Activated T-cell treated with anti-CD3 and anti-CD28 coated beads, Interleukin-2, amount 50 U/mL, for 48 hours (primary cell): ENCODE results near the gene SDE2.
"Not testable (repeated sequence)": the region's sequence is repeated elsewhere in the genome, so short reads cannot be mapped to it uniquely, and the experiment has no call there.

ENCODE experiments used
- DNase-seq, 2 experiments: peaks; one replicate each; pipeline ENCODE4 v3.0.0-alpha.2; 2020

SDE2 gene

DNA sequence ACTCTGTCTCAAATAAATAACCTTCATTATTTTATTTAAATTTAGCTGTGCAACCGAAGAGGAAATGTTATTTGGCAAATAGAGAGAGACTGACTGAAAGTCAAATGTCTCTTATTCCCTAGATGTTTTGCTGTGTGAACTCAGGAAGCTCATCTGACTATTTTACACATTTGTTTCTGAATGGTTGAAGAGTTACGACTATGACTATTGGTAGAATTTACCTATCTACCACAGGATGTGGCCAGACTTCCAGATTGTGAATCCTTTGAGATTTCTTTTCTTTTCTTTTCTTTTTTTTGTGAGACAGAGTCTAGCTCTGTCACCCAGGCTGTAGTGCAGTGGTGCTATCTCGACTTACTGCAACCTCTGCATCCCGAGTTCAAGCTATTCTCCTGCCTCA, 5.3 kb upstream of the SDE2 start:
- DNase-seq = no peak

DNA sequence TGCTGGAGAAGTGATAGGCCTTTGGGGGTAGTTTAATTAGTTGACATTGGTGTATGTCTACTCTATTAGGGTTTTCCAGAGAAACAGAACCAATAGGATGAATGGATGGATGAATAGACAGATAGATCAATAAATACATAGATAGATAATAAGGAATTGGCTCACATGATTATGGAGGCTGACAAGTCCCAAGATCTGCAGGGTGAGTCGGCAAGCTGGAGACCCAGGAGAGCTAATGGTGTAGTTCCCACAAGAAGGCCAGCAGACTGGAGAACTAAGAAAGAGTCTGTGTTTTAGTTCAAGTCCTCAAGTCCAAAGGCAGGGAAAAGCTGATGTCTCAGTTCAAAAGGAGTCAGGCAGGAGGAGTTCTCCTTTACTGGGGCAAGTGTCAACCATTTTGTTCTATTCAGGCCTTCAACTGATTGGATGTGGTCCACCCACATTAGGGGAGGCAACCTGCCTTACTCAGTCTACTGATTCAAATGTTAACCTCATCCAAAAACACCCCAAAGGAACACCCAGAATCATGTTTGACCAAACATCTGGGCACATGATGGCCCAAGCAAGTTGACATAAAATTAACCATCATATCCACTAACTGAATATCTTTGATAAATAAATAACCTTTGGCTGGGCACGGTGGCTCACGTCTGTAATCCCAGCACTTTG, 4.5 kb upstream of the SDE2 start:
- DNase-seq = no peak

DNA sequence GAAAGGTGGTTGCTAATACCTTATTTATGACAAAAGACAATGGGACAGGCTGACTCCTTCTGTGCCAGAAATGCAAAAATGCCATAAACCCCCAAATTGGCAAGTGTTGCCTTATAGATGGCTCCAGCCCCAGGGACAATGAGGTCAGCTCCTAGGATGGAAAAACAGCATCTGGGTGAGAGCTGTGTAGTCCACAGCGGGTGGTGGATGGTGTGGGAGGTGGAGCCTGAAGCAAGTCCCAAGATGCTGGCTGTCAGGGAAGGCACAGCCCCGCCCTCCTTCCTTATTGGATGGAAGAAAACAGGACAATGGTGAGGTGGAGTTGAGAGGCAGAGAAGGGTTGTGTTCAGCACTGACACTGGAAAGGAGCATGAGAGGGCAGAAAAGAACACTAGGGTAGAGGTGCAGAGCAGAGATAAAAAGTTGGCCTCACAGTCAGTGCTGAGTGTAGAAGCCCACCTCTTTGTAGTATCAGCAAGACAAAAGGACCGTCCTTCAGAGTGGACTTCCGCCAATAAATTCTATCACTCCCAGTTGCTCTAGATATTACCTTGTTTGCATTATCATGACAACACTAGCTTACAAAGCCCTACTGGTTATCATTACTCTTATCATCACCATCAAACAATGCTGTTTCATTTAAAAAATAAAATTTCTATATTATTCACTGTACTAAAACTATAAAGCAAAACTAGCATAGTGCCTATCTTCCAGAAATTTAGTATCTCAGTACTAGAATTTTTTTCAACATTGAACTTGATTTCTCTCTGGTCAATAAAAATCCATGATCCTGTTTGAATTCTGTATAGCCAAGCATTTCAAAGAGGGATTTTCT, 3.7 kb upstream of the SDE2 start:
- peak; percentile 54 to 58 for DNase-seq

GRCh38 chr1:226001963-226002666, 3.0 kb upstream of the SDE2 start:
- peak; percentile 59 to 61 for DNase-seq

GRCh38 chr1:226001088-226001487, 1.9 kb upstream of the SDE2 start:
- DNase-seq = no peak

DNA sequence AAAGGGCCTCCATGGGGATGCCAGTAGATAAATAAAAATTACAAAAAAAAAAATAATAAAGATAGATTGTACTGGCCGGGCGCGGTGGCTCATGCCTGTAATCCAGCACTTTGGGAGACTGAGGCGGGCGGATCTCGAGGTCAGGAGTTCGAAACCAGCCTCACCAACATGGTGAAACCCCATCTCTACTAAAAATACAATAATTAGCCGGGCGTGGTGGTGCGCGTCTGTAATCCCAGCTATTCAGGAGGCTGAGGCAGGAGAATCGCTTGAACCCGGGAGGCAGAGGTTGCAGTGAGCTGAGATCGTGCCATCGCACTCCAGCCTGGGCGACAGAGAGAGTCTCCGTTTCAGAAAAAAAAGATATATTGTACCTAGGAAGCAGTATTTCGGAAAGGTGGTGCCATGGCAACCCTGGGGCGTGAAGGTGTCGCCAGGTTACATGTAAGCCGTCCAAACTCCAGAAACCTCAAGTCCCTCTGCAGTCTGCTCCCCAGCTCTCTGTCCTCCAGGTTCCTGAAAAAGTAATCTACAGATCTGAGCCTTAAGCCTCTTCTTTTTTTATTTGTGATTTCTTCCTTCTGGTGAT, 1.4 kb upstream of the SDE2 start:
- DNase-seq = not testable (repeated sequence)

DNA sequence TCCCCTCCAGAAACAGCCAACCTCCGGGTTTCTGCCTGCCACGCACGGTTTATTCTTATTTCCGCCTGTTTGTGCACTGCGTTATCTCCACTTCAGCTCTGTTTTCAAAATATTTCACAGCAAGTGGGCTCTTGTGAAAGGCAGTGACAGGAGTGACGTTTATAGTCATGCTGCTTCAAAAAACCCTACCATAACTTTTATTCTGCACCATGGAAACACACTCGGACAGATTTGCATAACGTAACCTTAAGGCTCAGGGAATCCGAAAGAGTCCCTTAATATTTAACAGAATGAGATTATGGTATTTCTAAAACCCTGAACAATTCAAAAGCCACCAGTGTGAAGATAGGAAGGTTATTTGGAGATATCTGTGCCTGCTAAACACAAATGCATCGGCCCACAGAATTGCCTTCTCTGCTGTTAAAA, 782 bp upstream of the SDE2 start:
- no peak for DNase-seq

GRCh38 chr1:225998560-225999226, 450 bp downstream of the SDE2 start:
- DNase-seq = no peak

- DNase-seq = no peak
Measured at GRCh38 chr1:225996946-225997545, 2.1 kb downstream of the SDE2 start.

DNA sequence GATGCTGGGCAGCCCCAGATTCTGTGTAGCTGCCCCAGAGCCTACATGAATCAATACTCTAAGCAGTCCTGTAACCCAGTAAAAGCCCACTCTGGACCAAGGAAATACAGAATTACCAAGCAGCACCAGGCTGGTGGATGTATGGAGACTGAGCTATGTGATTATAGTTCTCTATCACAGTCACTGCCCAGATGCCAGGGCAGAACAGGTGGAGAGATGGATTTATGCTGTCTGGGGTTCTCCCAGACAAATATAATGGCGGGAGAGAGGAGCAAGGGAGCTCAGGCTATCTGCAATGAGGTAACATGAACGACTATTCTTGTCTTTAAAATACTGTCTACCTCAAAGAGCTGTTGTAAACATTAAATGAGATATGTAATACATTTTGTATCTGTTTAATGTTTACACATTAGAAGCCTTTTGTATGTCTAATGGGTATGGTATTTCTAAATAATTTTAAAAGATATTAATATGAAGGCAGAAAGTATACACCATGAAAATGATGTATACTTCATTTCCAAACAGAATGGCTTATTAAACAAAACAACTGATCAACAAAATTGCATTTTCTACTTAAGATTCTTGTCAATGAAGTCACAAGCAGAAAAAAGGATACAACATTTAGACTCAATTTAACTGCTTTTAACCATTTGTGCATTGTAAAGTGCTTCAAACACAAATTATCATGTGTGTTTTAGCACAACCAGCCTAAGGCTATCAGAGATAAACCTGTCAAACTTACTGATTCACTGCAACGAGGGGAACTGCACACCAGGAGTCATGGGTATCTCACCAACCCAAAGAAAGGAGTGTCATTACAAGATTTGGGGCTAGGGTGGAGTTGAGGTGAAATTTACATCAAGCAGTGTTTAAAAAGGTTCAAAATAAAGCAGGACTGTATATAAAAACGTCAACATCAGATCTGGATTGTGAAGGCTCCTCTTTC, 3.0 kb downstream of the SDE2 start:
- DNase-seq = no peak

- DNase-seq = no peak
Measured at GRCh38 chr1:225990705-225991464, 8.3 kb downstream of the SDE2 start.

GRCh38 chr1:225987491-225988316, 11.4 kb downstream of the SDE2 start:
- no peak for DNase-seq

DNA sequence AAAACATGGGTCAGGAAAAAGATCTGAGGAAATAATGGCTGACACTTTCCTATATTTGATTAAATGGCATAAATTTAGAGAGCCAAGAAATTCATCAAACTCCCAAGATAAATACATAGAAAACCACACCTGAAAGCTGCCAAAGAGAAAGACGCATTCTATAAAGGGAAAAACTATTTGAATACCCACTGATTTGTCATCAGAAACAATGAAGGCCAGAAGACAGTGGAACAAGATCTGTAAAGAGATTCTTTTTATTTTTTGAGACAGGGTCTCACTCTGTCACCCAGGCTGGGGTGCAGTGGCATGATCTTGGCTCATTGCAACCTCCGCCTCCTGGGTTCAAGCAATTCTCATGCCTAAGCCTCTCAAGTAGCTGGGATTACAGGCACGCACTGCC, 17.4 kb downstream of the SDE2 start:
- DNase-seq = no peak

DNA sequence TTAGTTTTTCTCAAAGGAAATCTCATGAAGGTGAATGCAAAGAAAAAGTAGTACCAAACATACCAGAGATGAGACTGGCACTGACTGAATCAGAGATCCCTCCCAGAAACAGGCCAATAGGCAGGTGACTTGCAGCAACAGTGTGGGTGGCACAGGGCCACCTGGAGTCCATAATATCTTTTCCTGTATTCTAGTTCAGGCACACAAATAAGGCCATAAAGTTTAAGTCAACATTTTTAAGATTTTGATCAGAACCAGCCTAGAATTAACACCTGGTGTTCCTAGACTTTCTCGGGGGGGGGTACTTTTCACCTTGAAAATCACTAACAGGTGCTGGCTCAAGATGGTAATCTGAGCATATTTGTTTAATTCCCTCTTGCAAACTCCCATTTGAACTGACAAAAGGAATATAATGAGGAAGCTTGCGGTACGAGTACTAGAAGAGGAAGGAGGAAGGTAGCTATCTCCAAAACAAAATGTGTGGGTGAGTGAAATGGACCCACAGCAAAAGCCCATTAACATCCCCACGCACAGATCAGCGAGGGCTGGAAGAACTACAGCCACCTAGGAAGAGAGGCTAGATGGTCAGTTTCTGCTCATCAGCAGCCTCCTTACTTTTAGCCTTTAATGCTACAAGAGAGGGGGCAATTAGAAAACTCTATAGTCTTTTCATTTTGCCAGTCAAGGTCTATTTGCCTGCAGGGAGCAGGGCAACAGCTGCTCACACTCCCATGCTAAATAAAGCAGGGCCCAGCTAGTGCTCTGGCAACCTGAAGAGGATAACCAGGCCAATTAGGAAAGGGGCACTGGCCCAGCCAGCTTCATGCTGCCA, 18.9 kb downstream of the SDE2 start:
- no peak for DNase-seq

- DNase-seq = no peak
Measured at GRCh38 chr1:225979421-225979820, 19.7 kb downstream of the SDE2 start.

DNA sequence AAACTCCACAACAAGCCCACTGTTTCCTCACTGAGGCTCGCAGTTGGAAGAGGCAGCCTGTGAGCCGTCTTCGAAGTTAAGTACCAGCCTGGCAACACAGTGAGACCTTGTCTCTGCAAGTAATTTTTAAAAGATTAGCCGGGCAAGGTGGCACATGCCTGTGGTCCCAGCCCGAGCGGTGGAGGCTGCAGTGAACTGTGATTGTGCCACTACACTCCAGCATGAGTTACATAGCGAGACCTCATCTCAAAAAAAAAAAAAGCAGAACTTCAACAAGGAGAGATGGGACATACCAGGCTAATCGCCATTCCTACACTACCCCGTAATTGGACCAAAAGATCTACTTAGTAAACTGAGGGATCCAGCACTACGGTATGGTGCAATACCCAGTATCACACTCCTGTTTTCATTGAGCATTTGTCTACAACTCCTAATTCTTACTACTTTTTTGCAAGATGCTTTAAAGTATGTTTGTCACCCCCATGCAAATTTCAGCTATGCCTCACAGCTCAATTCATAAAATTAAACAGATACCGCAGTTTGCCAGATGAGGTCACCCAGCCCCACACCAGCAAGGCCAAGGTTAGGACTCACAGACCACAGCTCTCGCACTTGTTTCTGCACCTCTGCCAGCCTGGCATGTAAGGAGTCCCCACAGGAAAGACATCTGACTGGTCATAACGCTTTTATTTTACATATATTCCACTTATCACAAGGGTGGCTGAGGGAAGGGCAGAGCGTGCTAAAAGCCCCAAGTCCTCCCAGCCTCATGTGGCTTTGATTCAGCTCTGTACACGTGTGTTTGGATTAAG, 21.0 kb downstream of the SDE2 start:
- DNase-seq = no peak

- not testable (repeated sequence) for DNase-seq
Measured at GRCh38 chr1:225975146-225975545, 24.0 kb downstream of the SDE2 start.

DNA sequence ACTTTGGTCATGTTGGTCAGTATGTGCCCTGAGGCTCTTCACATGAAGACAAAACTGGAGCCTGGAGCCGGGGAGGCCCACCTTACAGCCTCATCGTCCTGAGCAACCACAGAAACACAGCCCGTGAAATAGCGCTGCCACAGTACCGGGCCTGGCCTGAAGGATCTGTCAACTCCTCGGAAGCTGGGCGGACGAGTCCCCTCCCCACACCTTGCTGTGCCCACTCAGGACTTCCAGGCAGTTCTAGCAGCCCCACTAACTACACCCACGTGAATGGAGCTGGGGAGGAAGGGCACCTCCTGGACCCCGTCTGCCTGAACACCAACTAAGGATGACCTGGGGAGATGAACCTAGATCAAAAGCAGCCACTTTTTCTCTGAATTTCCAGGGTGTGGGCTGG, 24.7 kb downstream of the SDE2 start:
- DNase-seq = no peak
